ENCODE results near the gene ZNF710. TPM values are rescaled to one million over a fixed set of nuclear protein-coding genes. Genes with fewer than 3 reads are reported as not detected.

Gene ZNF710
- total RNA-seq, 1 donor from 2014 or later: 26.8 TPM

GRCh38 chr15:90074916-90075315, 73.8 kb downstream of the ZNF710 start:
- TF ChIP-seq CTCF (IDR thresholded peaks at IDR 0.05; ENCODE audit: insufficient read depth, low read length, poor library complexity, severe bottlenecking): no peak
- DNase-seq (ENCODE audit: low read depth): no peak
- H3K36me3 ChIP-seq (ENCODE audit: control insufficient read depth, insufficient read depth, low read length): peaks cover 2% of the 10 kb centered on the region
- no peak overlapping the region for H3K4me3 ChIP-seq (ENCODE audit: low read depth, low read length)
- H3K27me3 ChIP-seq (ENCODE audit: control insufficient read depth, insufficient read depth, low read length): no peaks in the 10 kb centered on the region

- H3K4me3 ChIP-seq (ENCODE audit: low read depth, low read length): no peak overlapping the region
- TF ChIP-seq CTCF (IDR thresholded peaks at IDR 0.05; ENCODE audit: insufficient read depth, low read length, poor library complexity, severe bottlenecking): no peak
- peaks cover 2% of the 10 kb centered on the region for H3K36me3 ChIP-seq (ENCODE audit: control insufficient read depth, insufficient read depth, low read length)
- H3K27me3 ChIP-seq (ENCODE audit: control insufficient read depth, insufficient read depth, low read length): no peaks in the 10 kb centered on the region
- DNase-seq (ENCODE audit: low read depth): no peak
Measured at GRCh38 chr15:90075420-90076289, 74.5 kb downstream of the ZNF710 start.

- peaks cover 2% of the 10 kb centered on the region for H3K36me3 ChIP-seq (ENCODE audit: control insufficient read depth, insufficient read depth, low read length)
- no peak for DNase-seq (ENCODE audit: low read depth)
- TF ChIP-seq CTCF (IDR thresholded peaks at IDR 0.05; ENCODE audit: insufficient read depth, low read length, poor library complexity, severe bottlenecking): no peak
- H3K4me3 ChIP-seq (ENCODE audit: low read depth, low read length): no peak overlapping the region
- H3K27me3 ChIP-seq (ENCODE audit: control insufficient read depth, insufficient read depth, low read length): no peaks in the 10 kb centered on the region
Measured at GRCh38 chr15:90076716-90077115, 75.6 kb downstream of the ZNF710 start.

- Histone ChIP-seq H3K36me3 (ENCODE audit: control insufficient read depth, insufficient read depth, low read length) (peaks cover 2% of the 10 kb centered on the region), H3K4me3 (ENCODE audit: low read depth, low read length) (no peak overlapping the region), H3K27me3 (ENCODE audit: control insufficient read depth, insufficient read depth, low read length) (no peaks in the 10 kb centered on the region)
- no peak for DNase-seq (ENCODE audit: low read depth)
- TF ChIP-seq CTCF (IDR thresholded peaks at IDR 0.05; ENCODE audit: insufficient read depth, low read length, poor library complexity, severe bottlenecking): no peak
Measured at GRCh38 chr15:90078965-90079364, 77.8 kb downstream of the ZNF710 start.

GRCh38 chr15:90079619-90080457, 78.7 kb downstream of the ZNF710 start:
- Histone ChIP-seq H3K27me3 (ENCODE audit: control insufficient read depth, insufficient read depth, low read length) (no peaks in the 10 kb centered on the region), H3K4me3 (ENCODE audit: low read depth, low read length) (no peak overlapping the region), H3K36me3 (ENCODE audit: control insufficient read depth, insufficient read depth, low read length) (peaks cover 5% of the 10 kb centered on the region)
- DNase-seq (ENCODE audit: low read depth): no peak
- no peak for TF ChIP-seq CTCF (IDR thresholded peaks at IDR 0.05; ENCODE audit: insufficient read depth, low read length, poor library complexity, severe bottlenecking)
